Measurements from ENCODE around the gene MOB2. TPM values are rescaled to one million over a fixed set of nuclear protein-coding genes. Genes with fewer than 3 reads are reported as not detected.
A peak's percentile ranks its signal among the peaks of the same experiment; 100 is the strongest.

The MOB2 gene
- total RNA-seq, 1 experiment from 2014 or later, result 22.7 TPM

- DNase-seq, result no peak
- Histone ChIP-seq H3K4me1 (ENCODE audit: insufficient read depth, low read length) (peaks cover 5% of the 10 kb centered on the region; the same call in 1 of the 2 replicates), H3K27me3 (ENCODE audit: insufficient read depth, low read length) (no peaks in the 10 kb centered on the region), H2BK12ac (ENCODE audit: insufficient read length, low read depth, low read length) (no peak overlapping the region), H4K91ac (ENCODE audit: insufficient read length, low read depth, low read length) (no peak overlapping the region), H2BK120ac (ENCODE audit: low read depth, low read length, poor library complexity, severe bottlenecking) (no peak overlapping the region), H3K4me2 (ENCODE audit: insufficient read depth, insufficient read length, low read length) (no peak overlapping the region), H3K79me2 (ENCODE audit: insufficient read depth, low read length) (no peaks in the 10 kb centered on the region; the same call in 1 of the 2 replicates), H3K9me3 (ENCODE audit: control insufficient read depth, low read depth, low read length) (no peaks in the 10 kb centered on the region), H4K8ac (replicated peaks; ENCODE audit: insufficient read length, low read depth, low read length) (no peak overlapping the region), H3K14ac (ENCODE audit: insufficient read depth, low read length) (no peak overlapping the region), H2BK15ac (ENCODE audit: low read depth, low read length) (no peak overlapping the region), H3K79me1 (ENCODE audit: insufficient read depth, low read depth, low read length, poor library complexity, severe bottlenecking) (no peaks in the 10 kb centered on the region), H2AFZ (ENCODE audit: low read length) (no peak overlapping the region), H4K5ac (ENCODE audit: insufficient read length, low read depth, low read length) (no peak overlapping the region), H3T11ph (ENCODE audit: low read length) (no peak overlapping the region), H2BK20ac (ENCODE audit: low read depth, low read length, poor library complexity, severe bottlenecking) (no peak overlapping the region), H3K9ac (ENCODE audit: extremely low read depth, insufficient read length, low read length) (no peak overlapping the region), H2BK5ac (ENCODE audit: insufficient read length, low read length) (no peak overlapping the region), H3K18ac (ENCODE audit: insufficient read length, low read depth, low read length) (no peak overlapping the region), H3K4ac (ENCODE audit: low read depth, low read length) (no peak overlapping the region), H3K27ac (ENCODE audit: insufficient read length, low read depth, low read length) (no peak overlapping the region), H4K20me1 (ENCODE audit: control insufficient read depth, insufficient read depth, insufficient read length) (no peaks in the 10 kb centered on the region), H3K23me2 (ENCODE audit: insufficient read length, low read depth, low read length, poor library complexity, severe bottlenecking) (no peaks in the 10 kb centered on the region), H3K23ac (ENCODE audit: insufficient read length, low read depth, low read length) (no peak overlapping the region), H3K56ac (ENCODE audit: insufficient read length, low read depth, low read length) (no peak overlapping the region), H2AK5ac (ENCODE audit: insufficient read length, low read length) (no peak overlapping the region)
- Mint-ChIP-seq H3K27ac (peak overlapping the region; percentile 8 to 81 (median 23); a peak in 2 of 7 replicates), H3K4me3 (no peak overlapping the region), H3K27me3 (ENCODE audit: low read depth) (no peaks in the 10 kb centered on the region), H3K9me3 (no peaks in the 10 kb centered on the region), H3K36me3 (ENCODE audit: insufficient read depth in 1 of 3, low read depth in 3 of 3) (no peaks in the 10 kb centered on the region), H3K4me1 (peaks cover 22 to 46% of the 10 kb centered on the region in 2 experiments)
- WGBS (ENCODE audit: extremely low coverage, insufficient read length, low lambda C conversion rate), result no CpG with 5 or more reads among the region's 10 CpGs
- TF ChIP-seq CTCF (conservative IDR thresholded peaks at IDR 0.05), result no peak
Observed at GRCh38 chr11:1508986-1509385, 22.4 kb upstream of the MOB2 start.
